H1 (cell line): ENCODE data around the gene TSSK6. TPM values are rescaled to one million over a fixed set of nuclear protein-coding genes. Genes with fewer than 3 reads are reported as not detected.
A peak's percentile ranks its signal among the peaks of the same experiment; 100 is the strongest.

Experiments used
- CHD7 ChIP-seq: fragments of 300-600 bp; sonication (generic); IDR thresholded peaks from 2 replicates; pipeline ENCODE4 v1.7.1; 2012; ENCODE audit warnings: low read length, moderate library complexity, mild to moderate bottlenecking, inconsistent platforms; ENCODE audit not compliant: insufficient replicate concordance
- EP300 ChIP-seq, 2 experiments: IDR thresholded peaks; 1 replicate in 1 of 2; 2 replicates in 1 of 2; pipeline ENCODE4 v1.6.1; 2011 to 2012; ENCODE audit warnings: low read depth in 2 of 2, low read length in 2 of 2, mild to moderate bottlenecking in 2 of 2, borderline replicate concordance in 1 of 2, inconsistent platforms in 1 of 2, moderate library complexity in 1 of 2
- NANOG ChIP-seq: IDR thresholded peaks from 2 replicates; pipeline ENCODE4 v1.6.1; 2011; ENCODE audit warnings: low read length, low read depth, mild to moderate bottlenecking, inconsistent platforms; ENCODE audit not compliant: insufficient read depth, poor library complexity, severe bottlenecking
- POLR2AphosphoS5 ChIP-seq: IDR thresholded peaks from 2 replicates; pipeline ENCODE4 v1.6.1; 2011; ENCODE audit warnings: low read depth, low read length
- RAD21 ChIP-seq, 2 experiments: IDR thresholded peaks in 1 of 2; conservative IDR thresholded peaks in 1 of 2; 2 replicates each; pipeline ENCODE4 v1.6.1; 2011; ENCODE audit warnings: low read depth in 2 of 2, low read length in 2 of 2, improper control_type of control experiment in 1 of 2, inconsistent platforms in 1 of 2, mild to moderate bottlenecking in 1 of 2, moderate library complexity in 1 of 2
- RBBP5 ChIP-seq: IDR thresholded peaks from 2 replicates; pipeline ENCODE4 v1.7.1; 2012; ENCODE audit warnings: low read depth, mild to moderate bottlenecking, inconsistent platforms, low read length, moderate library complexity, borderline replicate concordance
- polyA plus RNA-seq, 7 experiments: library from polyadenylated mRNA; depleted of rRNA in 3 of 7; stranded (reverse) in 5 of 7; unstranded in 2 of 7; fragments of >200 nt in 5 of 7; fragments of 200-250 nt in 2 of 7; gene quantifications; 1 replicate in 5 of 7; 2 replicates in 1 of 7; 4 replicates in 1 of 7; pipeline versions ENCODE4 v1.2.1 to v1.2.3, GENCODE V29; 2011 to 2013; ENCODE audit warnings: missing spikeins in 2 of 7, mixed read lengths in 2 of 7
- total RNA-seq: library from RNA; stranded (reverse); fragmentation: NEBNext Ultra II Directional; extraction: Animal tissue kit (Norgen Biotek cat#: 25700); gene quantifications from 2 replicates; pipeline ENCODE4 v1.2.1, GENCODE V29; 2021

Gene TSSK6
- total and polyA plus RNA-seq, 2 of the 8 experiments (the other 6 are each of a cell fraction or from before 2014, with no cell fraction given) = 3.6 to 7.8 TPM

- no peak for TF ChIP-seq NANOG
- no peak for TF ChIP-seq CHD7
- no peak for TF ChIP-seq POLR2AphosphoS5
- peak; percentile 86 to 90 for TF ChIP-seq RAD21 (IDR thresholded peaks at IDR 0.05 in 1 of 2, conservative IDR thresholded peaks at IDR 0.05 in 1 of 2; ENCODE audit: low read depth in 2 of 2, low read length in 2 of 2)
- TF ChIP-seq EP300 (IDR thresholded peaks at IDR 0.05; ENCODE audit: borderline replicate concordance in 1 of 2, low read depth in 2 of 2, low read length in 2 of 2) = no peak
- no peak for TF ChIP-seq RBBP5
Observed at GRCh38 chr19:19490214-19490968, 25.0 kb downstream of the TSSK6 start (continued).
